Measurements from ENCODE around the gene C22orf39. TPM values are rescaled to one million over a fixed set of nuclear protein-coding genes. Genes with fewer than 3 reads are reported as not detected.
"Not testable (repeated sequence)": the region's sequence is repeated elsewhere in the genome, so short reads cannot be mapped to it uniquely, and the experiment has no call there.

The C22orf39 gene
- total RNA-seq, 1 donor from 2014 or later, result 48.7 TPM

GRCh38 chr22:19436444-19437161 is 10.9 kb downstream of the C22orf39 start:
- intact Hi-C loops (cut with DNase I), result loop anchor here (10.0 kb wide), 1 partner anchor 312 kb away; the partner anchor contains the start of gene DGCR2

DNA sequence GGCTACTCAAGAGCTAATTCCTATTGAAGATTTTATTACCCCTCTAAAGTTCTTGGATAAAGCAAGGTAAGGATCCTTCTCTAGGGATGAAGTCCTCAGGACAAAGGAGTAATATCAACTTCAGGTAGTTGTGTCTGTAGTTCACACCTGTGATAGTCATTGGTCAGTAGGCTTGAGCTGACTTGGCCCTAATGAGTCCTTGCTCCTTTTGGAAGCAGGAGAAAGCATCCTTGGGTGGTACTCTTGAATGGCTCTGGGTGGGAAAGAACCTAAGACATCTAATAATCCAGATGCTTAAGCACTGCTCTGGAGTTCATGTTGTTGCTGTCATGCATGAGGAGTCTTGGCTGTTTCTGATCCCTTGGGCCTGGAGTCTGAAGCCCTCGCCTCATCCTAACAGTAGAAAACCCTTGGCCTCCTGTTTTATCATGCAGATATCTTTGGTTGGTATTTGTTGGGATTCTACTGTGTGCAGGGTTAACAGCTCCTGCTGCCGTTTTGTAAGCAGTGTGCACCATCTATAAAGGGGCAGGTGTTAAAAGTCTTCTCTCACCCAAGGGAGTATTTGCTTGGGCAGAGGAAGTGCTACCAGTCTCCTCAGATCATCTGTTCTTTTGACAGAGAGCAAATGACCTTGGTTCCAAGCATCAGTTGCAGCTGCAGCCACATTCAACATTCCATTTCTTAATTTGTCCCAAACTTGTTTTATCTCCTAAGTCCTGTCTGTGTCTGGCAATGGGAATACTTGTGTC is 12.5 kb downstream of the C22orf39 start:
- intact Hi-C loops (cut with DNase I), result loop anchor here (5.0 to 10.0 kb wide), 2 partner anchors 143 to 310 kb away; partner anchors contain the start of genes CLTCL1 and DGCR2
- no peak for DNase-seq (ENCODE audit: low spot score)

More at GRCh38 chr22:19436444-19437161, 10.9 kb downstream of the C22orf39 start:
- DNase-seq (ENCODE audit: low spot score), result not testable (repeated sequence)

DNA sequence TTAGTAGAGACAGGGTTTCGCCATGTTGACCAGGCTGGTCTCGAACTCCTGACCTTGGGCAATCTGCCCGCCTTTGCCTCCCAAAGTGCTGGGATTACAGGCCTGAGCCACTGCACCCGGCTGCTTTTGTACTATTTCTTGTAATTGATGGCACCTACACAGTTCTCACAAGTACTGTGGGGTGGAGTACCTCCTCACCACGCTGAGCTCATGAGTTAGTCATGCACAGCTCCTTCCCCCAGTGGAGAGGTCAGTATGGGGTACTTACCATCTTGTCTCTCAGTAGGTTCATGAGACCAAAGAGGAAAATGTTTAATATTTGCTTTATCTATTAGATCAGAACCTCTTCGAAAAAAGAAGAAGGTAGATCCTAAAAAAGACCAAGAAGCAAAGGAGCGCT is 13.1 kb downstream of the C22orf39 start:
- DNase-seq (ENCODE audit: low spot score), result no peak
- intact Hi-C loops (cut with DNase I), result loop anchor here (5.0 to 10.0 kb wide), 2 partner anchors 142 to 310 kb away; partner anchors contain the start of genes CLTCL1 and DGCR2

DNA sequence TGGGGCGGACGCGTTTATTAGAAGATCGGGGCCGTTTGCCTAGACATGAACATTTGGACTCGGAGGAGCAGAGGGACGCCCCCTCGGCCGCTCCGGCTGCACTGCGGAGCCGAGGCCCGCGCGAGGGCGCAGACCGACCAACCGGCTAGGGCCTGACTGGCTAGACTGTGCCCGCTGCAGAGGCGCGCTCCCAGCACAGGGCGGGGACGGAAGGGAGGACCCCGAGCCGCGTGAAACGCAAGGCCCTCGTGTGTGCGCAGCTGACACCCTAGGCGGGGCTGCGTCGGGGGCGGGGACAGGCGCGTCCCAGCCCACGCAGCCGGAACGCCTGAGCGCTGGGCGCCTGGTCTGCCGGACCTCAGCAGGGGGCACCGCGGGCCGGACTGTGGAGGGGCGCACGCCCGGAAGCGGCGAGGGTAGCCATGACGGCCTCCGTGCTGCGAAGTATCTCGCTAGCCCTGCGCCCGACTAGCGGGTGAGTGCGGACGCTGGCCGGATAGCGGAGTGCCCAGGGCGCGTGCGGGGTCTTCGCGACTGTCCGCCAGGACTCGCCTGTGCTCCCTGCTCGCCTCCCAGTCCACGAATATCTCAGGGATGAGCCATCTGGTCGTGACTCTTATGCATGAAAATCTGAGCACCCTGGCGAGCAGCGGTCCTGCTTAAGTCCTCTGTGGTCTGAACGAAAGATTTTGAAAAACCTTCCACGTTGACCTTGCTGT is 15.2 kb downstream of the C22orf39 start, which contains the start of gene MRPL40:
TSS of gene MRPL40 (plus strand) at position 413 of the 719 bp plus-strand sequence. CDS start at position 423, 10 bp downstream.
- intact Hi-C loops (cut with DNase I), result loop anchor here (2.0 to 10.0 kb wide), 4 partner anchors 15 to 307 kb away; partner anchors contain the start of genes C22orf39, CDC45, CLTCL1 and DGCR2
- DNase-seq (ENCODE audit: low spot score), result peak; percentile 97

GRCh38 chr22:19431649-19432132 is 15.8 kb downstream of the C22orf39 start, which contains the start of gene HIRA:
Gene HIRA (minus strand): TSS chr22:19431733. CDS start chr22:19431476, 257 bp downstream.
- intact Hi-C loops (cut with DNase I), result loop anchor here (2.0 to 10.0 kb wide), 4 partner anchors 15 to 307 kb away; partner anchors contain the start of genes C22orf39, CDC45, CLTCL1 and DGCR2
- peak; percentile 90 for DNase-seq (ENCODE audit: low spot score)

DNA sequence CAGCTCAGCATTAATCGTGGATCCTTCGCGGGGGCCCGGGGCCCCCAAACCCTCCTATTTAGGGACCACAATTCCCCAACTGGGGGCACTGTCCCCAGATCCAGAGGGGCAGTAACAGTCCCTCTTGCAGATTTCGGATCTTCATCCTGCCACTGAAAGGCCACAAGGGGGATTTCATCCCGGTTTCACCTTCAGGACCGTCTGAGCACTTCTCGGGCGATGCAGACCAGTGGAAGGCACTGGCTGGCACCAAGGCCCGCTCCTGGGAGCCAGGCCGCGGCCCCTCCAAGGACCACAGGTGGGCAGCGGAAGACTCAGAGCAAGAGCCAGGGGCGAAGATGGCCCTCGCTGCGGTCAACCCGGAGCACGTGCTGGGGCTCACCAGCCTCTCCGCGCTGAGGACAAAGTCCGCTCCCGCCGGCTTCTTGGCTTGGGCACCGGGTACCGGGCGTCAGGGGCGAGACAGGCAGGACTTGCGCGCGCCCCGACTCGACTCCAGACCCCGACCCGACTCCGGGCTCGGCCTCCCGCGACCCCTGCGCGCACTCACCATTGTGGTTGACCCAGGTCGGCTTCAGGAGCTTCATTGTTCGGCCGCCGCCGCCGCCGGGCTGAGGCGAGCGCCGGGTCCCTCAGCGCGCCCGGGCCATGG is 16.5 kb downstream of the C22orf39 start:
- intact Hi-C loops (cut with DNase I), result loop anchor here (5.0 to 10.0 kb wide), 2 partner anchors 139 to 306 kb away; partner anchors contain the start of genes CLTCL1 and DGCR2
- peak; percentile 78 for DNase-seq (ENCODE audit: low spot score)

- no peak for DNase-seq (ENCODE audit: low spot score)
- intact Hi-C loops (cut with DNase I), result loop anchor here (5.0 to 10.0 kb wide), 2 partner anchors 138 to 305 kb away; partner anchors contain the start of genes CLTCL1 and DGCR2
Observed at GRCh38 chr22:19429950-19430889, 17.3 kb downstream of the C22orf39 start.

GRCh38 chr22:19424186-19424500 is 23.4 kb downstream of the C22orf39 start:
- DNase-seq (ENCODE audit: low spot score), result peak; percentile 77
- intact Hi-C loops (cut with DNase I), result no loop called here

GRCh38 chr22:19422440-19423301 is 24.8 kb downstream of the C22orf39 start:
- intact Hi-C loops (cut with DNase I), result no loop called here
- no peak for DNase-seq (ENCODE audit: low spot score)

DNA sequence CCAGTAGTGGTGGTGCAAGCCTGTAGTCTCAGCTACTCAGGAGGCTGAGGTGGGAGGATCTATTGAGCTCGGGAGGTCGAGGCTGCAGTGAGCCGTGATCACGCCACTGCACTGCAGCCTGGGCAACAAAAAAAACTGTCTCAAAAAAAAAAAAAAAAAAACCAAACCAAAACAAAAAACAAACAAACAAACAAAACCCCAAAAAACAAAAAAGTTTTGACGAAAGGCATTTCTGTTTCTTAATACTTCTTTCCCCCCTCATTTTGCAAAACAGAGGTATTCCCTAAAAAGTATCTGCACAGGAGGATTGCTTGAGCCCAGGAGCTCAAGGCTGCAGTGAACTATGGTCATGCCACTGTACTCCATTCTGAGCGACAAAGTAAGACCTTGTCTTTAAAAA is 27.2 kb downstream of the C22orf39 start:
- DNase-seq (ENCODE audit: low spot score), result no peak
- intact Hi-C loops (cut with DNase I), result no loop called here

DNA sequence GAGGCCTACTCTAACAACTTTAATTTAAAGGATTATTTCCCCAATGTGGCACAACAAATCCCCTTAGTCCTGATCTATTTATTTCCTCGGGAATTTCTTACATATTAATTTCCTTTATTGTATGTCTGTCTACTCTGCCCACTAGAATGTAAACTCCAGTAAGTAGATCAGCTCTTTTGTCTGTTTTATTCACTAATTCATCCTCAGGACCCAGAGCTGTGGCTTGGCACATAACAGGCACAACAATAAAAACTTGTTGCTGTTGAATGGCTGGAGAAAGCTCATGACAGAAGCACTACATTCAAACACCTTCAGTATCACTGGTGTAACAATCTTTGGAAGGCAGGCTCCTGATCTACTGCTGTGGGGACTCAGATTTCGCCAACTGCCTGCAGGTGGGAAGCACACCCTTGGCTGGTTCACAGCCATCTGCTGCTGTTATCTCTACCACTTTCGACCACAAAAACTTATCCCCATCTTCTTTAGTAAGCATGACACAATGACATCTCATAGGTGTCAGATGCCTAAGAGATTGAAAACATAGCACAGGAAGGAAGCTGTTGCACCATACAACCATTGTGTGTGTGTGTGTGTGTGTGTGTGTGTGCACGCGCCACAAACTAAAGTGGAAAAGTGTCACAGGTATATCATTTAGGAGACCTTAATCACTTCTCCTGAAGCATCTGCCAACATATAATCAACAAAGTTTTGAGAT is 27.9 kb downstream of the C22orf39 start:
- intact Hi-C loops (cut with DNase I), result no loop called here
- DNase-seq (ENCODE audit: low spot score), result no peak

DNA sequence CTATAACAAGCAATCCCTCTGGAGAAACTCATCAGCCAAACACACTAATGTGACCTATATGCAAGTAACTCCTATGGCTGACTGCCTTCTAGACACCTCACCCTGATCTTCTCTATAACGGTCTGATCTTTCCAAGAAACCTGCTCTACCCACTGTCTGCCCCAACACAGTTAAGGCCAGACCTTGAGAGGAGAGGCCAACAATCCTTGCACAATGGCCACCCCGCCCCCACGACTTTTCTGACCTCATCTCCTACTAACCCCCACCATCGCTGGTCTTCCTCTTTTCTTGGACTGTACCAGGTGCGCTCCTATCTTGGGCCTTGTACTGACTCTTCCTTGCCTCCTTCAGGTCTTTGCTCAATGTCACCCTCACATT is 28.4 kb downstream of the C22orf39 start:
- intact Hi-C loops (cut with DNase I), result no loop called here
- peak; percentile 88 for DNase-seq (ENCODE audit: low spot score)

DNA sequence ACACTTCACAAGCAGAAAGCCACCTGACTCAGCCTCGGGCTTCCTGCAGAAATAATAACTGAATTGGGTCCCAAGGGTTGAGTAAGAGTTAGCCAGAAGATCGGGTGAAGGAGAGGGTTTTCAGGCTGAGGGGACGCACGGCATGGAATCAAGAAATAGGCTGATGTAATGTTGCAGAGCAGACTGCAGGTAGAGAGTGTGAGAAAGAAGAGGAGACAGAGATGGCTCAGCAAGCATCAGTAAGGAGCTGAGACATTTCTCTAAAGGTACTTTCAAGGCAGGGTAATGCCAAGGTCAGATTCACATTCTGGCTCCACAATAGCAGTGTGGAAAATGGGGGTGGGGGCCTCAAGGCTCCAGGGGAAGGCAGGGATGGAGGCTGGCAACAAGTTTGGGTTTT is 34.6 kb downstream of the C22orf39 start:
- intact Hi-C loops (cut with DNase I), result no loop called here
- DNase-seq (ENCODE audit: low spot score), result no peak

DNA sequence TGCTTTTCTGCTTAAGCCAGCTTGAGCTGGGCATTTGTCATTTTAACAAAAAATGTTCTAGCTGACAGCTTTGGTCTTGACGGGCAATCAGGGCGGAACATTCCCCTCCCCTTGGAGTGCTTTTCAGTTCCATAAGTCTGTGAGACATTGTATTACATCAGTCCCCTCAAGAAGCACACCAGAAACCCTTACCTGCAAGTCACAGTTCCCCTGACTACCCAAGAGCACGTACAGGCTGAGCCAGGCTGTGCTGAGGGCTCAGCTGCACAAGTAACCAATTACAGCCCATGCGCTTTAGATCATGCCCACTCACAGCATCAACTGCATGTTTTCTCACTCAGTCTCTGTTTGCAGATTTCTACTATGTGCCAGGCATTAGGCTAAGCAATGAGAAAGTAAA is 35.0 kb downstream of the C22orf39 start:
- no peak for DNase-seq (ENCODE audit: low spot score)
- intact Hi-C loops (cut with DNase I), result no loop called here

DNA sequence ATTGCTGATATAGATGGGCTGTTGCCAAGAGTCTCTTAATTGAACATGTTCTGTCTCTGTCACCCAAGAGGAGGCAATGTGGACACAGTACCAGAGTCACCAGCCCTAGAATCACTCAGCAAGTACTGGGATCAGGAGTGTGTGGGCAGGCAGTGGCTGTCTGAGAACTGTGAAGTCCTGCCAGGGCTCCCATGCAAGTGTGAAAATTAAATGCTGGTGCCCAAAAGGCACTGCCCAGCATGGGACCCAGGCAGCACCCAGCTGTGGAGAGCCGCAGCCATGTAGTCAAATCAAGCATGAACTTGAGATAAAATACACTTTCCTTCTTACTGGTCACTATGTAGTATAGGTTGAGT is 35.8 kb downstream of the C22orf39 start:
- intact Hi-C loops (cut with DNase I), result no loop called here

GRCh38 chr22:19410941-19411689 is 36.4 kb downstream of the C22orf39 start:
- no peak for DNase-seq (ENCODE audit: low spot score)
- intact Hi-C loops (cut with DNase I), result no loop called here

More for the DNA sequence above, 35.8 kb downstream of the C22orf39 start:
- no peak for DNase-seq (ENCODE audit: low spot score)

Measured in cardiac septum (tissue), 1 donor.